GM12878 (cell line): ENCODE measurements around the gene ITGA1. TPM values are rescaled to one million over a fixed set of nuclear protein-coding genes. Genes with fewer than 3 reads are reported as not detected.

ENCODE experiments used
- ATAC-seq: fragments of 200-7000 bp; cut with Tn5 transposase; 3 replicates; pipeline ENCODE4 v1.9.1; 2020; ENCODE audit warnings: mild to moderate bottlenecking, moderate library complexity
- BruUV-seq: library from RNA; stranded (reverse); fragments of 400-500 nt; replicated peaks from 2 replicates; lab custom pipeline; 2021; lab: Mats Ljungman, UMichigan
- CTCF ChIA-PET: fragments of 300-600 bp; sonication (Branson Sonifier 250); formaldehyde crosslinking; extraction: SDS; loops from one replicate; lab custom pipeline; 2021; ENCODE audit warnings: inconsistent platforms; lab: Yijun Ruan, JAX
- POLR2A ChIA-PET: fragments of 350-600 bp; formaldehyde crosslinking; extraction: SDS; loops from one replicate; lab custom pipeline; 2021; ENCODE audit warnings: inconsistent platforms; lab: Charles Lee
- RAD21 ChIA-PET: fragments of 300-600 bp; sonication (Branson Sonifier 250); formaldehyde crosslinking; loops from one replicate; lab custom pipeline; 2023; ENCODE audit warnings: antibody characterized with exemption; ENCODE audit not compliant: unreplicated experiment; lab: Charles Lee
- SMC1A ChIA-PET: fragments of 300-600 bp; sonication (Branson Sonifier 250); formaldehyde crosslinking; loops from one replicate; lab custom pipeline; 2023; ENCODE audit not compliant: unreplicated experiment, uncharacterized antibody; lab: Charles Lee
- DNase-seq: peaks from one replicate; pipeline ENCODE4 v3.0.0-alpha.2; 2011; ENCODE audit warnings: low read depth, low spot score
- FAIRE-seq: peaks from 3 replicates; lab custom pipeline; 2011; peaks lifted over from hg19 to GRCh38; lab: Jason Lieb, UNC
- H2AFZ ChIP-seq: 2 replicates; pipeline ENCODE4 v1.6.0; 2011; ENCODE audit warnings: low read depth, low read length, control low read depth; ENCODE audit not compliant: control insufficient read depth
- H3K27ac ChIP-seq: 2 replicates; pipeline ENCODE4 v1.5.1; 2011; ENCODE audit warnings: control low read depth; ENCODE audit not compliant: control insufficient read depth, insufficient read depth
- H3K27me3 ChIP-seq, 2 experiments: replicated peaks in 1 of 2; 2 replicates each; pipeline versions ENCODE4 v1.6.0 to v1.6.1; 2011; ENCODE audit warnings: low read length in 1 of 2; ENCODE audit not compliant: control insufficient read depth in 2 of 2, insufficient read depth in 2 of 2
- H3K36me3 ChIP-seq, 2 experiments: 2 replicates each; pipeline ENCODE4 v1.5.1; 2011; ENCODE audit warnings: low read length in 1 of 2; ENCODE audit not compliant: control insufficient read depth in 2 of 2, insufficient read depth in 2 of 2
- H3K4me1 ChIP-seq: 2 replicates; pipeline ENCODE4 v1.6.1; 2011; ENCODE audit warnings: mild to moderate bottlenecking, low read length, moderate library complexity, mixed read lengths; ENCODE audit not compliant: control insufficient read depth, insufficient read depth
- H3K4me2 ChIP-seq: 2 replicates; pipeline ENCODE4 v1.6.0; 2011; ENCODE audit warnings: control low read depth; ENCODE audit not compliant: control insufficient read depth, insufficient read depth
- H3K4me3 ChIP-seq: fragments of 200-600 bp; sonication (generic); 2 replicates; pipeline ENCODE4 v1.5.1; 2016
- H3K79me2 ChIP-seq: 2 replicates; pipeline ENCODE4 v1.6.0; 2011; ENCODE audit warnings: low read length; ENCODE audit not compliant: control insufficient read depth, insufficient read depth
- H3K9ac ChIP-seq: 2 replicates; pipeline ENCODE4 v1.8.0; 2011; ENCODE audit warnings: low read length, control low read depth, mixed read lengths; ENCODE audit not compliant: control insufficient read depth, insufficient read depth
- H3K9me3 ChIP-seq: replicated peaks from 3 replicates; pipeline ENCODE4 v1.5.1; 2011; ENCODE audit warnings: mild to moderate bottlenecking, low read length; ENCODE audit not compliant: control insufficient read depth, insufficient read depth
- H4K20me1 ChIP-seq: 2 replicates; pipeline ENCODE4 v1.6.0; 2011; ENCODE audit not compliant: control insufficient read depth, insufficient read depth
- BRCA1 ChIP-seq: IDR thresholded peaks from 2 replicates; pipeline ENCODE4 v1.6.1; 2011; ENCODE audit warnings: low read depth, low read length, improper control_type of control experiment
- FOS ChIP-seq: IDR thresholded peaks from 3 replicates; pipeline ENCODE4 v1.6.1; 2011; ENCODE audit warnings: borderline replicate concordance; ENCODE audit not compliant: insufficient read length; ENCODE audit errors: extremely low read depth
- GATAD2B ChIP-seq: fragments of 450-650 bp; conservative IDR thresholded peaks from 2 replicates; pipeline ENCODE4 v1.6.1; 2017; ENCODE audit warnings: low read depth, mild to moderate bottlenecking, moderate library complexity
- MXI1 ChIP-seq: fragments of 150-350 bp; IDR thresholded peaks from 2 replicates; pipeline ENCODE4 v1.6.1; 2011; ENCODE audit warnings: low read depth, mild to moderate bottlenecking, inconsistent platforms, low read length, improper control_type of control experiment
- PML ChIP-seq: IDR thresholded peaks from 2 replicates; pipeline ENCODE4 v1.6.1; 2012; ENCODE audit warnings: low read length, inconsistent platforms
- STAT1 ChIP-seq: fragments of 450-650 bp; conservative IDR thresholded peaks from 2 replicates; pipeline ENCODE4 v1.6.1; 2014; ENCODE audit warnings: antibody characterized with exemption, mild to moderate bottlenecking
- ZNF622 ChIP-seq: fragments of 450-650 bp; IDR thresholded peaks from 2 replicates; pipeline ENCODE4 v1.6.1; 2017; ENCODE audit warnings: mild to moderate bottlenecking, inconsistent platforms
- WGBS: methylation state at CpG from one replicate; pipeline ENCODE4 v1.1.6; 2016; ENCODE audit warnings: low lambda C conversion rate; ENCODE audit not compliant: insufficient replicate concordance, insufficient coverage; ENCODE audit errors: missing lambda C conversion rate; 5-methylcytosine and 5-hydroxymethylcytosine counted together
- in situ Hi-C: fragments of 300-500 bp; cut with MboI; formaldehyde crosslinking; loops from 9 replicates; pipeline ENCODE4 v1.14.3; 2018; ENCODE audit warnings: mixed read lengths
- intact Hi-C: fragments of 100-400 bp; cut with micrococcal nuclease; formaldehyde crosslinking; loops from one replicate; pipeline ENCODE4 v1.14.2; 2022; ENCODE audit not compliant: unreplicated experiment
- polyA plus RNA-seq, 11 experiments: library from polyadenylated mRNA; depleted of rRNA in 4 of 11; unstranded in 6 of 11; stranded (reverse) in 5 of 11; fragments of >200 nt; fragmentation: Nextera tagmentation in 4 of 11; fragmentation: Illumina TruSeq in 1 of 11; extraction: Ambion mirVana in 4 of 11; extraction: Trizol in 1 of 11; gene quantifications; 1 replicate in 1 of 11; 2 replicates in 10 of 11; pipeline versions ENCODE4 v1.2.1 to v1.2.3, GENCODE V29; 2011 to 2016; ENCODE audit warnings: inconsistent platforms in 2 of 11, missing spikeins in 2 of 11, low read depth in 1 of 11
- total RNA-seq, 4 experiments: library from RNA; depleted of rRNA in 3 of 4; stranded (reverse); fragments of >200 nt in 3 of 4; fragmentation: Illumina TruSeq in 1 of 4; extraction: Trizol in 1 of 4; gene quantifications; 2 replicates each; pipeline versions ENCODE4 v1.2.1 to v1.2.3, GENCODE V29; 2013 to 2021
- TF ChIP-seq, protein P1 (sequence below): IDR thresholded peaks from 2 replicates; pipeline ENCODE4 v1.6.1; 2012; ENCODE audit warnings: mild to moderate bottlenecking, low read depth, low read length
- TF ChIP-seq, protein P2 (sequence below): IDR thresholded peaks from 2 replicates; pipeline ENCODE4 v1.6.1; 2012; ENCODE audit warnings: low read length, inconsistent platforms
- TF ChIP-seq, protein P3 (sequence below): fragments of 450-650 bp; IDR thresholded peaks from 2 replicates; pipeline ENCODE4 v1.6.1; 2016; ENCODE audit warnings: mild to moderate bottlenecking

ITGA1 gene
- total and polyA plus RNA-seq, 10 of the 15 experiments (the other 5 are each of a cell fraction or from before 2014, with no cell fraction given), result 0.02 to 0.56 (median 0.19) TPM

DNA sequence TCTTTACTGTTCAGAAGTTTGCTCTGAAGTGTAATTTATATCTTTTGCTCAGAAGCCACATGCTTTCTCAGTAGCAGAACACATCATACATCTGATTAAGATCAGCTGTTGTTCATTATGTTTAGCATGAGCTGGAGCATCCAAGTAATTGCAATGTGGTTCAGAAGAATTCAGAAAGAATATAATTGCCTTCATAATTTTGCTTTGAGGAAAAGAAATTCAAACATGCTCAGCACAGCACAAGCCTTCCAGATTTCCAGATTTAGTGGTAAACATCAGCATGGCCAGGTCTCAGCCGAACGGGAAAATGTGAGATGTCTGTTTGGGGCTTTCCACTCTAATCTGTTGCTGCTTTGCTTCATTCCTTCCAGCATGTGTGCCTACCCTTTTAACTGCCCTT is 65.9 kb downstream of the ITGA1 start (continued):
- TF ChIP-seq, protein P1, sequence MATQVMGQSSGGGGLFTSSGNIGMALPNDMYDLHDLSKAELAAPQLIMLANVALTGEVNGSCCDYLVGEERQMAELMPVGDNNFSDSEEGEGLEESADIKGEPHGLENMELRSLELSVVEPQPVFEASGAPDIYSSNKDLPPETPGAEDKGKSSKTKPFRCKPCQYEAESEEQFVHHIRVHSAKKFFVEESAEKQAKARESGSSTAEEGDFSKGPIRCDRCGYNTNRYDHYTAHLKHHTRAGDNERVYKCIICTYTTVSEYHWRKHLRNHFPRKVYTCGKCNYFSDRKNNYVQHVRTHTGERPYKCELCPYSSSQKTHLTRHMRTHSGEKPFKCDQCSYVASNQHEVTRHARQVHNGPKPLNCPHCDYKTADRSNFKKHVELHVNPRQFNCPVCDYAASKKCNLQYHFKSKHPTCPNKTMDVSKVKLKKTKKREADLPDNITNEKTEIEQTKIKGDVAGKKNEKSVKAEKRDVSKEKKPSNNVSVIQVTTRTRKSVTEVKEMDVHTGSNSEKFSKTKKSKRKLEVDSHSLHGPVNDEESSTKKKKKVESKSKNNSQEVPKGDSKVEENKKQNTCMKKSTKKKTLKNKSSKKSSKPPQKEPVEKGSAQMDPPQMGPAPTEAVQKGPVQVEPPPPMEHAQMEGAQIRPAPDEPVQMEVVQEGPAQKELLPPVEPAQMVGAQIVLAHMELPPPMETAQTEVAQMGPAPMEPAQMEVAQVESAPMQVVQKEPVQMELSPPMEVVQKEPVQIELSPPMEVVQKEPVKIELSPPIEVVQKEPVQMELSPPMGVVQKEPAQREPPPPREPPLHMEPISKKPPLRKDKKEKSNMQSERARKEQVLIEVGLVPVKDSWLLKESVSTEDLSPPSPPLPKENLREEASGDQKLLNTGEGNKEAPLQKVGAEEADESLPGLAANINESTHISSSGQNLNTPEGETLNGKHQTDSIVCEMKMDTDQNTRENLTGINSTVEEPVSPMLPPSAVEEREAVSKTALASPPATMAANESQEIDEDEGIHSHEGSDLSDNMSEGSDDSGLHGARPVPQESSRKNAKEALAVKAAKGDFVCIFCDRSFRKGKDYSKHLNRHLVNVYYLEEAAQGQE, result no peak
- no peak for TF ChIP-seq MXI1
- no peak for TF ChIP-seq FOS

DNA sequence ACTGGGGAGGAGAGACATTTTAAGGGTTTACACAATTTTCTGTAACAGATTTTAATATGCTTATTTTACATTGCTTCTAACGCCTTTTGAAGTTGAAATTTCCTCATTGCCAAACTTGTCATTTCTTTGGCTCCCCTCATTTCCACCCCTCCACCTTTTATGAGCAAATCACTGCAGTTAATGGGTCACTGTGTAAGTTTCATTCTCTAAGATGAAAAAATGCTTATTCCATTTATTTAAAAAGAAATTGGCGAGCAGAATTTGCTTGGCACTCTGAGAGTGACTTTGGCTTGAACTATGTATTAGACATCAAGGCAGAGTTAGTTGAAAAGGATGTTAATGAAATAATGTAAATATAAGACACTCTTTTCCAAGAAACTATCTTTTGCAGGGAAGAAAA is 66.6 kb downstream of the ITGA1 start:
- no peaks in the 10 kb centered on the region for H4K20me1 ChIP-seq
- SMC1A ChIA-PET, result interaction anchor here (0.6 kb wide), 1 partner anchor 234 kb away, joined by 3 read pairs; no protein-coding TSS in a partner anchor
- no peaks in the 10 kb centered on the region for H3K79me2 ChIP-seq
- no peak for ATAC-seq
- TF ChIP-seq, protein P2, sequence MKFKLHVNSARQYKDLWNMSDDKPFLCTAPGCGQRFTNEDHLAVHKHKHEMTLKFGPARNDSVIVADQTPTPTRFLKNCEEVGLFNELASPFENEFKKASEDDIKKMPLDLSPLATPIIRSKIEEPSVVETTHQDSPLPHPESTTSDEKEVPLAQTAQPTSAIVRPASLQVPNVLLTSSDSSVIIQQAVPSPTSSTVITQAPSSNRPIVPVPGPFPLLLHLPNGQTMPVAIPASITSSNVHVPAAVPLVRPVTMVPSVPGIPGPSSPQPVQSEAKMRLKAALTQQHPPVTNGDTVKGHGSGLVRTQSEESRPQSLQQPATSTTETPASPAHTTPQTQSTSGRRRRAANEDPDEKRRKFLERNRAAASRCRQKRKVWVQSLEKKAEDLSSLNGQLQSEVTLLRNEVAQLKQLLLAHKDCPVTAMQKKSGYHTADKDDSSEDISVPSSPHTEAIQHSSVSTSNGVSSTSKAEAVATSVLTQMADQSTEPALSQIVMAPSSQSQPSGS, result no peak
- TF ChIP-seq ZNF622, result no peak
- no peak for TF ChIP-seq BRCA1
- TF ChIP-seq PML, result no peak
- TF ChIP-seq, protein P3, sequence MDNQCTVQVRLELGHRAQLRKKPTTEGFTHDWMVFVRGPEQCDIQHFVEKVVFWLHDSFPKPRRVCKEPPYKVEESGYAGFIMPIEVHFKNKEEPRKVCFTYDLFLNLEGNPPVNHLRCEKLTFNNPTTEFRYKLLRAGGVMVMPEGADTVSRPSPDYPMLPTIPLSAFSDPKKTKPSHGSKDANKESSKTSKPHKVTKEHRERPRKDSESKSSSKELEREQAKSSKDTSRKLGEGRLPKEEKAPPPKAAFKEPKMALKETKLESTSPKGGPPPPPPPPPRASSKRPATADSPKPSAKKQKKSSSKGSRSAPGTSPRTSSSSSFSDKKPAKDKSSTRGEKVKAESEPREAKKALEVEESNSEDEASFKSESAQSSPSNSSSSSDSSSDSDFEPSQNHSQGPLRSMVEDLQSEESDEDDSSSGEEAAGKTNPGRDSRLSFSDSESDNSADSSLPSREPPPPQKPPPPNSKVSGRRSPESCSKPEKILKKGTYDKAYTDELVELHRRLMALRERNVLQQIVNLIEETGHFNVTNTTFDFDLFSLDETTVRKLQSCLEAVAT, result no peak
- no peak for TF ChIP-seq STAT1
- TF ChIP-seq GATAD2B, result no peak
- H2AFZ ChIP-seq, result no peak overlapping the region
- CTCF ChIA-PET, result no interaction called here
- no peak overlapping the region for H3K4me2 ChIP-seq
- H3K9ac ChIP-seq, result no peak overlapping the region
- POLR2A ChIA-PET, result no interaction called here
- RAD21 ChIA-PET, result no interaction called here
- DNase-seq, result no peak
- no TSS peak for BruUV-seq
- H3K36me3 ChIP-seq, result no peaks in the 10 kb centered on the region
- 24% methylated on average over 2 of the region's 2 CpGs for WGBS
- intact Hi-C loops (no loop called here), in situ Hi-C loops (no loop called here)
- no peak for FAIRE-seq
- H3K9me3 ChIP-seq, result no peaks in the 10 kb centered on the region
- no peaks in the 10 kb centered on the region for H3K4me1 ChIP-seq
- H3K4me3 ChIP-seq, result no peak overlapping the region
- H3K27ac ChIP-seq, result no peak overlapping the region
- H3K27me3 ChIP-seq, result no peaks in the 10 kb centered on the region
